HG02571 (cell line): ENCODE measurements around the gene DMRT2.

ENCODE experiments used
- ATAC-seq: cut with Tn5 transposase; IDR thresholded peaks from one replicate; pipeline ENCODE4 v1.9.1; 2021; ENCODE audit warnings: mild to moderate bottlenecking, moderate library complexity; ENCODE audit not compliant: unreplicated experiment

The DMRT2 gene

DNA sequence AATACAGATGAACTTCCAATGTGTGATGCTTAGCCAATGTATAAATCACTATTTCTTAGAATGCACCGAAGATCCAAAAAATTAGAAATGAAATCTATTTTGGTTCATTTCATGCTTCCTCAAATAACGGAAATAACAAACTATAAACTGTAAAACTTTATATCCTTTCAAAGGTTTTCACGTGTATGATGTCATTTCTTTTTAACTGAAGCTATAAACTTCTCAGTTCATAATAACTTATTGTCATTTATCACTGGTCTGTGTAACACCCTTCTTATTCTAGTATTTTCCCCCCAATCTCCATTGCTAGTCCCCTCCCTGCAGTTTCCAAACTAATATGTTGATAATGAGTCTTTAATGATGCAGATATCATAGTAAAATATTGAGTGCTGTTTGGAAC is 36.4 kb downstream of the DMRT2 start:
- no peak for ATAC-seq

DNA sequence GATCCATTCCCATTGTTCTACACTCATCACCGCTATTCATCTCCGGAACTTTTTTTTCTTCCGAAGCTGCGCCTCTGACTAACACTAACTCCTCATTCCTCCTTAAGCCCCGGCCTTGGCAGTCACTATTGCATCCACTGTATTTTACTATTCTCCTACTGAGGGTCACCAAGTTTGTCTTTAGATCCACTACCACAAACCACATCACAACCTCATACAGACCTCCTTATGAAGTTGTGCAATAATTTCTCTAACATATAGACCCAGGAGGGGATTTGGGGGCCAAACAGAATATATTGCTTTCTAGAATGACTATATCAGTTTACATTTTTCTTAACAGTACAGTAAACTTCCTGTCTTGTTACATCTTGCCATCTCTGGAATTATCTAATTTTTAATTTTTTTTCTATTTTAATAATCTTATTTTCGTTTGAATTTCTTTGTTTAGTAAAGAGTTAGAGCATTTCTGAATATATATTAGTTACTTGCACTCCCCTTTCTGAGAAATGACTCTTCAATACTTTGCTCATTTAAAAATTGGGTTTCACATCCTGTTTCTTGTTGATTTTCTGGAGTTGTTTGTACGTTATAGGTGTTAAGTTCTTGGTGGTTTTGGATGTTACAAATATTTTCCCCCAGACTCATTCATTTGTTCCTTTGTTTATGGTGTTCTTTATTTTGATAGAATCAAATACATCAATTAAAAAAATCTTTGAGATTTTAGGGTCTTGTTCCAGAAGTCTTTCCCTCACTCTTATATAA is 37.1 kb downstream of the DMRT2 start:
- ATAC-seq = no peak

DNA sequence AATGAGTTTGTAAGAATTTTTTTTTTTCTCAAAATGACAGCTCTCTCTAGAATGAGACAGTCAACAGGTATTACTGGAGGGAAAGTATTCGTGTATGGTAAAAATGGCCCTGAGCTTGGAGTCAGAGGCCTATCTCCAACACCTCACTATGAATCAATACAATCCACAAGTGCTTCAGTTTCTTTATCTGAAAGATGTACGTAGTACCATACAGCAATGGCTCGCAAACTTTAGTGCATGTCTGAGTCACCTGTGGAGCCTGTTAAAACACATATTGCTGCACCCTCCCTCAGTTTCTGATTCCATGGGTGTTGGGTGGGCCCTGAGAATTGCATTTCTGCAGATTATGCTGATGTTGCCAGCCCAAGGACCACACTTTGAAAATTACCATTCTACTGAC is 44.6 kb downstream of the DMRT2 start:
- no peak for ATAC-seq

DNA sequence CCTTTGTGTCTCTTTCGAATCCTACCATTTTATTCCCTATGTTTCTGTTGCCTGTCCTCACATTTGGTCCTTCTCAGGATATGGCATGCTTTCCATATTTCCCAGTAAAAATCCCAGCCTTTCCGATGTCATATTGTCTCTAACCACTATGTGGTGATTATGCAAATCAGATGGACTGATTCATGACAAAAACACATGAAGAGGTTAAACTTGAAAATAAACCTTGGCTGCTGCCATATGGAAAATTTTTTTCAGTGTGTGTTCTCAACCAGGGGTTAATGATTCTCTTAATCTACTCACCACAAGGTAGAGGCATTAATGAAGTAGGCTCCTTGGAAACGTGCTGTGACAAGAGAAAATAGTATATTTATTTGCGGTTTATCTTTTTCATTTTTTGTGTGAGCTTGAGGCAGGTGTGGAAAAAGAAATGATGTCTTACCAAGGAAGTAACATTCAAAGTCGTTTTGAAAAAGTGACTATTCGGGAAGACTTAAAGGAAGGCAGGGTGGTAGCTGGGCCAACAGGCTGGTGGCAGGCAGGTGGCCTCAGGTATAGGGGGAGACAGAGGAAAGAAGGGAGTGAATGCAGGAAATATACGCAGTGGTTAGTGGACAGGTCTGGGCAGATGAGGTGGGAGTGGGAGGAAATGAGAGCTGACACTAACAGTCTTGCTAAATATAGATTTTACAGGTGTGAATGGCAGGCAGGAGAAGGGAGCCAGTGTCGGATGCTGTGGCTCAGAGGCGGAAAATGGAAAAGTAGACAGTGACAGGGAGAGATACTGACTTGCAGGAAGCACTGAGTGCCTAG is 46.2 kb downstream of the DMRT2 start:
- no peak for ATAC-seq

DNA sequence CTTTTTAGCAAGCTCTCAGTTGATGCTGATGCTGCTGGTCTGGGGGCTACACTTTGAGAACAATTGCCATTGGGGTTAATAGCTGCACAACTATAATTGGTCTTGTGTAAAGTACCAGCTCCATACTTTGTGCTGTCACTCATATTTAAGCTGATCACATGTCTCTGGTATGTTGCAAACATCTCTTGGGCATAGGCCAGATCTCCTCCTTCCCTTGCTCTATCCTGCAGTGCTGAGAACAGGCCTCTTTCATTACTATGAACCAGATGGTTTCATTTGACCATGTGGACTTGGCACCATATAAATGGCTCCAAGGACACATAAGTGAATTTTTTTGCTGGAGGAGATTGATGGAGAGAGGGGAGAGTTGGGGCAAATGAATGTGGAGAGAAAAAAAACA is 48.4 kb downstream of the DMRT2 start:
- no peak for ATAC-seq

DNA sequence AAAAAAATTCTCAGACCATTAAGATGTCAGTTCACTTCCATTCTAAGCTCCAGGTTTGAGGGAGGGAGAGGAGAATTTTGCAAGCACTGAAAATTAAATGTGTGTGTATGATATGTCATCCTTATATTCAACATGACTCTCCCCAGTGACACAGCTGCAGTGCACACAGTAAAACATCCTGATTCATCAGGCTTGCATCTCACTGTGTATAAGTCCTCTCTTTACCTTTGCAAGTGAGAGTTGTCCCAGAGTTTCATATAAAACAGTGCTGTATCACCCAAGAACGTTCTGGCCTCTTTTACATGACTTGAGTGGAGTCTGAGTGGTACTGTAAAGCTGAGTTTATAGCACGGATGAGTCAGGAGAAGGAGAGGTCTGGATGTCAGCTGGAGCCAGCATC is 50.0 kb downstream of the DMRT2 start:
- no peak for ATAC-seq

DNA sequence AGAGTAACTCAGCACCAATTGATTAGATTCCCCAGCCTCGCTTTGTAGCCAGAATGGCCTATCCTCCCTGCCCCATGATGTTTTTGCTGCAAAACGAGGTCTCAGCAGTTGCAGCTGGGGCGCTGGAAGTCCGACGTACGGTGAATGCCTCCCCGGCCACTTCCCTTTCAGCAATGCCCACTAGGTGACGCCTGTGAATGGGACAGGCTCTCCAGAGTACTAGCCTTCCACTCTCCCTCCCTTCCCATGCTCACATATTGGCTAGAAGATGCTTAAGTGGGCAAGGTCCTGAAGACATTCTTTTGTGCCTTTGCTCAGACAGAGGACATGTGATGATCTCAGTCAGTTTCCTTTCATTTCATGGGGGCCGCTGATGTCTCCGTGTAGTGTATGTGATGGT is 50.8 kb downstream of the DMRT2 start:
- ATAC-seq = no peak

DNA sequence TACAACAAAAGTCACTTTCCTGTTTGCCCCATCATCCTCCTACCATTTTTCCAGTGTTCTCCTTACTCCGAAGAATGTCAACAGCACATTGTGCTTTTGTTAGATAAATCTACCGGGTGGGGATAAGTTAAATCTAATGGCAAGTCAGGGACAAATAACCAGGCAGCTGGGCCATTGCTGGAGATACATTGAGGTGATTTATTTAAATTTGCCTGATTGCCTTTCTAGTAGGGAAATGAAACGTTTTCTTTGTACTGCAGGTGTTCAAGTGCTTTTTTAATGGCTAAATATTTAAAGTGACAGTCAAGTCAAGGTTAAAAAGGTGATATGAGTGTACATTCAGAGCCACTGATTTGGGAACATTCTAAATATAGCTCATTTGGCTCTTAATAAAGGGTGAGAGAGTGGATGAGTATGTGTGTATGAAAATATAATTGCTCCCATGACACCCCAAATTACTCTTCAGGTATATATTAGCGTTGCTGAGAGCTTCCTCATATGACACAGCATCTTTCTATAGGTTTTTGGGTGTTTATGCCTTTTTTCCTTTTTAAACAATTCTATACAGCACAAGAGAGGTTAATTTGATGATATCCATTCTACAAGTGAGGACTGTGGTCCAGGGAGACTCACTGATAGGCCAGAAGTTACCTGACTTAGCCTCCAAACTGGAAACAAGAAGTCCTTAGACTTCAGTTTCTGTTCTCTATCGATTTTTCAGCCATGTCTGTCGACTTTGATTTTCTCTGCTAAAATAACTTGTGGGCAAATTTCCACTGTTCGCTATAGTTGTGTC is 51.9 kb downstream of the DMRT2 start:
- no peak for ATAC-seq

DNA sequence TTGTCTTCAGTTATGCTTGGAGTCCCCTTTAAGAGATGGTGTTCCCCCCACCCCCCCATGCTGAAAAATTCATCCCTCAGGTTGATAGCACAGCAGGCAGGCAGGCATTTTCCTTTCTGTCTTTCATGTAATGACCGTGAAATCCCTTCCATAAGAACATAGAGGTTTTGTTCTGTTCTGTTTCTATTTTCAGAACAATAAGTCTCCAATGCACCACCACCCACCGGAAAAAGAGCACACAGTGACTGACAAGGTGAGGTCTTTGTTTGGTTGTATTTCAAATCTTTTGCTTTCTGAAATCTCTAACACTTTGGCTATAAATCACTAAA is 52.4 kb downstream of the DMRT2 start:
- no peak for ATAC-seq
